ENCODE measurements around the gene JARID2. TPM values are rescaled to one million over a fixed set of nuclear protein-coding genes. Genes with fewer than 3 reads are reported as not detected.
A peak's percentile ranks its signal among the peaks of the same experiment; 100 is the strongest.

JARID2 gene
- total RNA-seq (2014; rRNA removed; shearing (Covaris generic)) (18.4 and 19.0 TPM in 2 replicates), total RNA-seq (2022) (19.5 and 21.0 TPM in 2 replicates), Bru-seq, nascent RNA (percentile 80 among the genes with signal in this experiment), BruChase-seq, experiment 1, labeled RNA remaining after a 6-hour chase (percentile 75 among the genes with signal in this experiment), BruChase-seq, experiment 2, labeled RNA remaining after a 2-hour chase (percentile 67 among the genes with signal in this experiment)
- long read RNA-seq, full-length matches to known transcripts: 5 of 54 reads
- long read RNA-seq, partial matches to known transcripts: 16 of 54 reads
- long read RNA-seq, other reads (novel, unspliced or antisense): 33 of 54 reads

DNA sequence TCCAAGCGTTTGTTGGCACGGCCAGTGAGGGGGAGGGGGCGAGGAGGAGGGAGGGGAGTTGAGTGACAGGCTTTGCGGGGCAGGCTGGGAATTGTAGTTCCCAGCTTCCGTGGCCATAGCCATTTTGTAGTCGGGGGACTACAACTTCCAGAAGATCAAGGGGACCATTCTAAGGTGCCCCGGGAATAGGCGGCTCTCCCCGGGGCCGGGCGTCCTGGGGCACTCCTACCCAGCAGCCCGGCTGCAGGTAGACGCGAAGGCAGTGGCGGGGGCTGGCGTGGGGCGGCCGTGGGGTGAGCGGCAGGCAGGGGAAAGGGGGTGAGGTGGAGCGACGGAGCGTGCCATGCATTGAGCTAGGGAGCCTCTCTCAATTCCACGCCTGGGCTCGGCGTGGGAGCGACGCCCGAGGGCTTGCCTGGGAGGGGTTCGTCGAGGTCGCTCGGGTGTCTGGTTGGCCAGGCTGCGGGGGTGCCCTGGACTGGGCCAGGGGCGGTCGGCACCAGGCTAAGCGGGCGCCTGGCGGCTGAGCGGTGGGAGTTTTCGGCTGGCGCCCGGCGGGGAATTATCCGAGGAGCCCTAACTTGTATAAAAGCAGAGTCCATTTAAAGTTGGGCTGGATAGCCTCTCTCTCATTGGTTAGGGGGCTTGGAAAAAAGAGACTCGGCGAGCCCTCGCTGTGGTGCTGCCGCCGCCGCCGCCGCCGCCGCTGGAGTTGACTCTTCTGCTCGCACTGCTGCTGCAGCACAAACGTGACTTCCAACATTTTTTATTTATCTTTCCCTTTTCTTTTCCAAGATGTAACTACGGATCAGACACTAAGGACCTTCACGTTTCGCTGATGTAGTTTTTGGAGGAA is at the start of gene JARID2:
TSS of gene JARID2 (plus strand) at position 709 of the 856 bp plus-strand sequence. CDS start 471 bp downstream, outside the sequence.
- intact Hi-C loops (cut with micrococcal nuclease; ENCODE audit: unreplicated experiment): loop anchor here (2.0 to 5.0 kb wide), 7 partner anchors 145 to 1118 kb away; no protein-coding TSS in a partner anchor
- H3K4me1 ChIP-seq (ENCODE audit: insufficient read depth, low read length, poor library complexity, severe bottlenecking): peaks cover 27% of the 10 kb centered on the region
- no peaks in the 10 kb centered on the region for H3K36me3 ChIP-seq (ENCODE audit: insufficient read depth, low read length)
- H3K27ac ChIP-seq (ENCODE audit: low read depth, low read length, poor library complexity, severe bottlenecking): peak within 1 kb of the TSS; percentile 55
- peaks cover 34% of the 10 kb centered on the region; the same call in 1 of the 2 replicates for H3K79me2 ChIP-seq (ENCODE audit: insufficient read depth, low read depth, low read length)
- POLR2A ChIA-PET: interaction anchor here (0.6 to 0.7 kb wide), 3 partner anchors 15 to 960 kb away, joined by 3 read pairs; no protein-coding TSS in a partner anchor
- CTCF ChIA-PET (ENCODE audit: unreplicated experiment): interaction anchor here (0.6 kb wide), 1 partner anchor 42 kb away, joined by 3 read pairs; no protein-coding TSS in a partner anchor
- no peak for TF ChIP-seq EZH2phosphoT487 (IDR thresholded peaks at IDR 0.05; ENCODE audit: borderline replicate concordance, low read depth, low read length)
- TF ChIP-seq, protein P1, sequence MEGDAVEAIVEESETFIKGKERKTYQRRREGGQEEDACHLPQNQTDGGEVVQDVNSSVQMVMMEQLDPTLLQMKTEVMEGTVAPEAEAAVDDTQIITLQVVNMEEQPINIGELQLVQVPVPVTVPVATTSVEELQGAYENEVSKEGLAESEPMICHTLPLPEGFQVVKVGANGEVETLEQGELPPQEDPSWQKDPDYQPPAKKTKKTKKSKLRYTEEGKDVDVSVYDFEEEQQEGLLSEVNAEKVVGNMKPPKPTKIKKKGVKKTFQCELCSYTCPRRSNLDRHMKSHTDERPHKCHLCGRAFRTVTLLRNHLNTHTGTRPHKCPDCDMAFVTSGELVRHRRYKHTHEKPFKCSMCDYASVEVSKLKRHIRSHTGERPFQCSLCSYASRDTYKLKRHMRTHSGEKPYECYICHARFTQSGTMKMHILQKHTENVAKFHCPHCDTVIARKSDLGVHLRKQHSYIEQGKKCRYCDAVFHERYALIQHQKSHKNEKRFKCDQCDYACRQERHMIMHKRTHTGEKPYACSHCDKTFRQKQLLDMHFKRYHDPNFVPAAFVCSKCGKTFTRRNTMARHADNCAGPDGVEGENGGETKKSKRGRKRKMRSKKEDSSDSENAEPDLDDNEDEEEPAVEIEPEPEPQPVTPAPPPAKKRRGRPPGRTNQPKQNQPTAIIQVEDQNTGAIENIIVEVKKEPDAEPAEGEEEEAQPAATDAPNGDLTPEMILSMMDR (conservative IDR thresholded peaks at IDR 0.05; ENCODE audit: low read length): no peak
- peak within 1 kb of the TSS; percentile 97 for H3K4me2 ChIP-seq (ENCODE audit: low read length)
- no TSS peak for BruUV-seq (replicated peaks)
- H2AFZ ChIP-seq (ENCODE audit: low read length): peak within 1 kb of the TSS; percentile 64
- DNase-seq (ENCODE audit: low spot score): peak; percentile 95
- H3K9me2 ChIP-seq (ENCODE audit: insufficient read depth, low read length): no peaks in the 10 kb centered on the region
- H4K20me1 ChIP-seq (ENCODE audit: insufficient read depth, low read length): peaks cover 21% of the 10 kb centered on the region; the same call in 1 of the 2 replicates
- H3K9me3 ChIP-seq (ENCODE audit: low read length): no peaks in the 10 kb centered on the region
- peak within 1 kb of the TSS; percentile 80 for H3K4me3 ChIP-seq (ENCODE audit: low read depth, low read length, poor library complexity, severe bottlenecking)

DNA sequence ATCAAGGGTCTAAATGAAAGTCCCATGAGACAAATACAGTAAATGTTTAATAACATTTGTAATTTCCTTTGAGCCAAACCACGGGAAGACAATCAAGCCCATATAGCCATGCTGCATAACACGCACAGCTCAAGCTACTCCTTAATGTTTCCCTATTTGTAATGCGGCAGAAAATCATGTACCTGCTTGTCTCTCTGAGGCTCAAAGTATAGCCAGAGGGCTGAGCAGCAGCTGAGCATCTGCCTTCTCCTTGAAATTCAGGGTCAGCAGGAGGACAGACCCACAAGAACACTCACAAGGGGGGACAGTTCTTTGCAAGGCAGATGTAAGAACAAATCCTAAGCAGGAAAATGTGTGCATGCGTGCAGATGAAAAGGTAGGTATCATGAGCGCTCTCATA is 45.8 kb upstream of the JARID2 start:
- Histone ChIP-seq H2AFZ (ENCODE audit: low read length) (no peak overlapping the region), H3K4me3 (ENCODE audit: low read depth, low read length, poor library complexity, severe bottlenecking) (no peak overlapping the region), H3K4me1 (ENCODE audit: insufficient read depth, low read length, poor library complexity, severe bottlenecking) (no peaks in the 10 kb centered on the region), H3K27ac (ENCODE audit: low read depth, low read length, poor library complexity, severe bottlenecking) (no peak overlapping the region), H3K79me2 (ENCODE audit: insufficient read depth, low read depth, low read length) (no peaks in the 10 kb centered on the region), H3K4me2 (ENCODE audit: low read length) (no peak overlapping the region), H3K9me2 (ENCODE audit: insufficient read depth, low read length) (no peaks in the 10 kb centered on the region), H3K36me3 (ENCODE audit: insufficient read depth, low read length) (no peaks in the 10 kb centered on the region), H4K20me1 (ENCODE audit: insufficient read depth, low read length) (no peaks in the 10 kb centered on the region), H3K9me3 (ENCODE audit: low read length) (no peaks in the 10 kb centered on the region)
- BruUV-seq (replicated peaks): no TSS peak
- intact Hi-C loops (cut with micrococcal nuclease; ENCODE audit: unreplicated experiment): no loop called here
- no peak for TF ChIP-seq EZH2phosphoT487 (IDR thresholded peaks at IDR 0.05; ENCODE audit: borderline replicate concordance, low read depth, low read length)
- TF ChIP-seq, protein P1 (conservative IDR thresholded peaks at IDR 0.05; ENCODE audit: low read length): no peak
- no peak for DNase-seq (ENCODE audit: low spot score)
- CTCF ChIA-PET (ENCODE audit: unreplicated experiment): no interaction called here
- POLR2A ChIA-PET: interaction anchor here (1.1 kb wide), 1 partner anchor 25 kb away, joined by 3 read pairs; no protein-coding TSS in a partner anchor
